ENCODE results near the gene LIMS1. TPM values are rescaled to one million over a fixed set of nuclear protein-coding genes. Genes with fewer than 3 reads are reported as not detected.
A peak's percentile ranks its signal among the peaks of the same experiment; 100 is the strongest.
"Not testable (repeated sequence)": the region's sequence is repeated elsewhere in the genome, so short reads cannot be mapped to it uniquely, and the experiment has no call there.

Gene LIMS1
- total RNA-seq, 1 experiment from 2014 or later, result 56.2 TPM

- RAD21 ChIA-PET (ENCODE audit: low non-redundant PET in 1 of 2, low total read pairs in 2 of 2, uncharacterized antibody in 2 of 2, unreplicated experiment in 2 of 2); DNase-seq (ENCODE audit: low read depth, low spot score); H3K9ac ChIP-seq (ENCODE audit: low read length); H3K4me2 ChIP-seq (ENCODE audit: low read length); H2AFZ ChIP-seq (ENCODE audit: low read depth, low read length, poor library complexity, severe bottlenecking); H3K27me3 ChIP-seq (ENCODE audit: insufficient read depth, low read length); intact Hi-C loops (cut with micrococcal nuclease); BruUV-seq (replicated peaks); POLR2A ChIA-PET; H3K9me3 ChIP-seq (ENCODE audit: control insufficient read depth in 1 of 2, insufficient read depth in 1 of 2, low read depth in 1 of 2, low read length in 2 of 2); H3K4me3 ChIP-seq (replicated peaks in 1 of 2; ENCODE audit: low read depth in 1 of 2, low read length in 2 of 2); H3K4me1 ChIP-seq (ENCODE audit: control insufficient read depth in 1 of 2, insufficient read depth in 2 of 2, low read length in 2 of 2); H3K27ac ChIP-seq (ENCODE audit: low read depth, low read length); H3K79me2 ChIP-seq (ENCODE audit: insufficient read depth, low read length); H4K20me1 ChIP-seq (ENCODE audit: insufficient read depth); H3K36me3 ChIP-seq (ENCODE audit: control insufficient read depth in 1 of 2, insufficient read depth in 2 of 2, low read length in 2 of 2); CTCF ChIA-PET; H3K9me2 ChIP-seq (ENCODE audit: insufficient read depth): not testable (repeated sequence)
- ATAC-seq, result peak; percentile 98
- TF ChIP-seq RAD21 (IDR thresholded peaks at IDR 0.05; ENCODE audit: low read depth) (peak; percentile 12; the same call in 1 of the 2 replicates), CTCF (IDR thresholded peaks at IDR 0.05 in 2 of 3, conservative IDR thresholded peaks at IDR 0.05 in 1 of 3; ENCODE audit: borderline replicate concordance in 1 of 3, insufficient read depth in 1 of 3, low read depth in 2 of 3, low read length in 2 of 3) (0 out of 6 replicates have a peak, but pooled peaks of 1 of the 3 experiments have one; percentile 3)
Observed at GRCh38 chr2:108690001-108690400, 155.7 kb downstream of the LIMS1 start.

- Histone ChIP-seq H3K27me3 (ENCODE audit: insufficient read depth, low read length) (no peaks in the 10 kb centered on the region), H3K79me2 (ENCODE audit: insufficient read depth, low read length) (no peaks in the 10 kb centered on the region), H3K4me1 (ENCODE audit: control insufficient read depth in 1 of 2, insufficient read depth in 2 of 2, low read length in 2 of 2) (no peaks in the 10 kb centered on the region), H3K9me3 (ENCODE audit: control insufficient read depth in 1 of 2, insufficient read depth in 1 of 2, low read depth in 1 of 2, low read length in 2 of 2) (no peaks in the 10 kb centered on the region), H3K9me2 (ENCODE audit: insufficient read depth) (no peaks in the 10 kb centered on the region), H3K27ac (ENCODE audit: low read depth, low read length) (no peak overlapping the region), H3K4me3 (replicated peaks in 1 of 2; ENCODE audit: low read depth in 1 of 2, low read length in 2 of 2) (no peak overlapping the region), H3K4me2 (ENCODE audit: low read length) (no peak overlapping the region), H2AFZ (ENCODE audit: low read depth, low read length, poor library complexity, severe bottlenecking) (no peak overlapping the region), H4K20me1 (ENCODE audit: insufficient read depth) (no peaks in the 10 kb centered on the region), H3K36me3 (ENCODE audit: control insufficient read depth in 1 of 2, insufficient read depth in 2 of 2, low read length in 2 of 2) (no peaks in the 10 kb centered on the region), H3K9ac (ENCODE audit: low read length) (no peak overlapping the region)
- BruUV-seq (replicated peaks), result no TSS peak
- RAD21 ChIA-PET (ENCODE audit: low non-redundant PET in 1 of 2, low total read pairs in 2 of 2, uncharacterized antibody in 2 of 2, unreplicated experiment in 2 of 2), result no interaction called here
- no peak for ATAC-seq
- intact Hi-C loops (cut with micrococcal nuclease), result no loop called here
- TF ChIP-seq TCF7L2 (IDR thresholded peaks at IDR 0.05; ENCODE audit: borderline replicate concordance, extremely low read depth, insufficient read depth, insufficient read length) (no peak), CTCF (IDR thresholded peaks at IDR 0.05 in 2 of 3, conservative IDR thresholded peaks at IDR 0.05 in 1 of 3; ENCODE audit: borderline replicate concordance in 1 of 3, insufficient read depth in 1 of 3, low read depth in 2 of 3, low read length in 2 of 3) (no peak), ZFX (IDR thresholded peaks at IDR 0.05) (no peak), CBX3 (IDR thresholded peaks at IDR 0.05; ENCODE audit: low read depth) (no peak), JUND (IDR thresholded peaks at IDR 0.05) (no peak), ZBTB33 (IDR thresholded peaks at IDR 0.05; ENCODE audit: extremely low read depth, insufficient replicate concordance, low read length) (no peak)
- no peak for DNase-seq (ENCODE audit: low read depth, low spot score)
- CTCF ChIA-PET, result no interaction called here
- POLR2A ChIA-PET, result no interaction called here
Observed at GRCh38 chr2:108691447-108691846, 157.2 kb downstream of the LIMS1 start.
